SK-N-SH treated with all-trans-retinoic acid at 6 μM for 48 hours (cell line): ENCODE data around the gene B3GAT1.
A peak's percentile ranks its signal among the peaks of the same experiment; 100 is the strongest.

Source experiments
- ATAC-seq: fragments of 200-7000 bp; cut with Tn5 transposase; 3 replicates; pipeline ENCODE4 v1.9.1; 2020; ENCODE audit warnings: mild to moderate bottlenecking, moderate library complexity
- ARNTL ChIP-seq: fragments of 450-650 bp; formaldehyde crosslinking; IDR thresholded peaks from 2 replicates; pipeline ENCODE4 v1.5.0; 2020; ENCODE audit warnings: low read depth, mild to moderate bottlenecking, moderate library complexity, borderline replicate concordance
- CSDC2 ChIP-seq: fragments of 250-450 bp; sonication (Bioruptor Pico); IDR thresholded peaks from 2 replicates; pipeline ENCODE4 v1.5.0; 2020; ENCODE audit warnings: mild to moderate bottlenecking, moderate library complexity
- GLIS3 ChIP-seq: fragments of 250-450 bp; sonication (Bioruptor Pico); IDR thresholded peaks from 2 replicates; pipeline ENCODE4 v1.5.0; 2020; ENCODE audit warnings: mild to moderate bottlenecking, moderate library complexity
- ISL1 ChIP-seq: fragments of 250-450 bp; sonication (Bioruptor Pico); IDR thresholded peaks from 2 replicates; pipeline ENCODE4 v2.1.2; 2022; ENCODE audit warnings: mild to moderate bottlenecking, moderate library complexity
- OSR1 ChIP-seq: fragments of 250-450 bp; sonication (Bioruptor Pico); IDR thresholded peaks from 2 replicates; pipeline ENCODE4 v1.8.0; 2022; ENCODE audit warnings: moderate library complexity, mild to moderate bottlenecking, inconsistent platforms
- RARB ChIP-seq: fragments of 250-450 bp; sonication (Bioruptor Pico); IDR thresholded peaks from 2 replicates; pipeline ENCODE4 v1.8.0; 2021; ENCODE audit warnings: mild to moderate bottlenecking, moderate library complexity
- ZFP3 ChIP-seq: fragments of 250-450 bp; sonication (Bioruptor Pico); IDR thresholded peaks from 2 replicates; pipeline ENCODE4 v1.5.0; 2020; ENCODE audit warnings: mild to moderate bottlenecking, moderate library complexity
- ZFP30 ChIP-seq: fragments of 450-650 bp; formaldehyde crosslinking; IDR thresholded peaks from 2 replicates; pipeline ENCODE4 v1.5.0; 2022; ENCODE audit warnings: mild to moderate bottlenecking, moderate library complexity
- ZNF565 ChIP-seq: fragments of 450-650 bp; formaldehyde crosslinking; conservative IDR thresholded peaks from 2 replicates; pipeline ENCODE4 v1.5.0; 2020; ENCODE audit warnings: low read depth, mild to moderate bottlenecking, moderate library complexity
- ZNF70 ChIP-seq: fragments of 450-650 bp; formaldehyde crosslinking; IDR thresholded peaks from 2 replicates; pipeline ENCODE4 v1.5.0; 2020; ENCODE audit warnings: mild to moderate bottlenecking, moderate library complexity
- TF ChIP-seq, protein P1 (sequence below): fragments of 250-450 bp; sonication (Bioruptor Pico); IDR thresholded peaks from 2 replicates; pipeline ENCODE4 v1.5.0; 2020; ENCODE audit warnings: mild to moderate bottlenecking, moderate library complexity
- TF ChIP-seq, protein P2 (sequence below): fragments of 250-450 bp; sonication (Bioruptor Pico); IDR thresholded peaks from 2 replicates; pipeline ENCODE4 v1.8.0; 2021; ENCODE audit warnings: low read depth, mild to moderate bottlenecking, moderate library complexity, borderline replicate concordance
- TF ChIP-seq, protein P3 (sequence below): fragments of 250-450 bp; sonication (Bioruptor Pico); IDR thresholded peaks from 2 replicates; pipeline ENCODE4 v1.8.0; 2020; ENCODE audit warnings: mild to moderate bottlenecking, moderate library complexity, borderline replicate concordance

B3GAT1 gene, protein sequence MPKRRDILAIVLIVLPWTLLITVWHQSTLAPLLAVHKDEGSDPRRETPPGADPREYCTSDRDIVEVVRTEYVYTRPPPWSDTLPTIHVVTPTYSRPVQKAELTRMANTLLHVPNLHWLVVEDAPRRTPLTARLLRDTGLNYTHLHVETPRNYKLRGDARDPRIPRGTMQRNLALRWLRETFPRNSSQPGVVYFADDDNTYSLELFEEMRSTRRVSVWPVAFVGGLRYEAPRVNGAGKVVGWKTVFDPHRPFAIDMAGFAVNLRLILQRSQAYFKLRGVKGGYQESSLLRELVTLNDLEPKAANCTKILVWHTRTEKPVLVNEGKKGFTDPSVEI

DNA sequence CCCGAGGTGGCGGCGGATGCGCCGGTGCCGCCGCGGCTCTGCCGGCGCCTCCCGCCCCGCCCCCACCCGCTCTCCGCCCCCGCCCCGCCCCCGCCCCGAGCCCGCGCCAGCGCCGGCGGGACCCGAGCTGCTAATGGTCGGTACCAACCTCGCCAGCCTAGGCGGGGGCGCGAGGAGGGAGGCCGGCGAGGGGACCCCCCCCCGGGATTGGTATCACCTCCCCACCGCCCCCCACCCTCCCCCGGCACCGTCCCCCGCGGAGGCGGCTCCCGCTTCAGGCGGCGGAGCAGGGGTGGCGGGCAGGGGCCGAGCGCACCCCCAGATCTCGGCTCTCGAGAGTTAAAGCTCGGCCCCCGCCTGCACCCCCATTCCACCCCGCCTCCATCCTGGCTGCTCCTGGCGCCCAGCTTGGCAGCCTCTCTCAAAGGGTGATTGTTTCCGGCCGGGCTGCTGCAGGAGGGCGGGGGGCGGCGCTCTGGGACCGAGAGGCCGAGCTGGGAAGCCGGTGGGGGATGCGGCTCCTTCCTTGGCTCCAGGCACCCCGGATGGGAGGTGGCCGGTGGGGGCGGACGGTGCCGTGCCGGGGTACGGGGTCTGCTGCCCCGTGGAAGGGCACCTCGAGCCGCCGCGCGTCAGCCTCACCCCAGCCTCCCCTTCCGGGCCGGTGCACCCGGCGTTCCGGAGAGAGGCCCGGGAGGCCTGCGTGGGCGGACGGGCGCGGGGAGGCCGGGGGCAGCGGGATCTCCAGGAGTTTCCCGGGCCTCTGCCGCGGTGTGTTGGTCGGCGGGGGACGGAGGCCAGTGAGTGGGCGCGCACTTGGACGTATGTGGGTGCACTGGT is at the start of gene B3GAT1:
Gene B3GAT1, minus strand, starts transcription at position 40 of the 840 bp plus-strand sequence. CDS start 24,583 bp downstream, outside the sequence.
- ATAC-seq = no peak; the same call in 2 of the 3 replicates
- TF ChIP-seq, protein P1, sequence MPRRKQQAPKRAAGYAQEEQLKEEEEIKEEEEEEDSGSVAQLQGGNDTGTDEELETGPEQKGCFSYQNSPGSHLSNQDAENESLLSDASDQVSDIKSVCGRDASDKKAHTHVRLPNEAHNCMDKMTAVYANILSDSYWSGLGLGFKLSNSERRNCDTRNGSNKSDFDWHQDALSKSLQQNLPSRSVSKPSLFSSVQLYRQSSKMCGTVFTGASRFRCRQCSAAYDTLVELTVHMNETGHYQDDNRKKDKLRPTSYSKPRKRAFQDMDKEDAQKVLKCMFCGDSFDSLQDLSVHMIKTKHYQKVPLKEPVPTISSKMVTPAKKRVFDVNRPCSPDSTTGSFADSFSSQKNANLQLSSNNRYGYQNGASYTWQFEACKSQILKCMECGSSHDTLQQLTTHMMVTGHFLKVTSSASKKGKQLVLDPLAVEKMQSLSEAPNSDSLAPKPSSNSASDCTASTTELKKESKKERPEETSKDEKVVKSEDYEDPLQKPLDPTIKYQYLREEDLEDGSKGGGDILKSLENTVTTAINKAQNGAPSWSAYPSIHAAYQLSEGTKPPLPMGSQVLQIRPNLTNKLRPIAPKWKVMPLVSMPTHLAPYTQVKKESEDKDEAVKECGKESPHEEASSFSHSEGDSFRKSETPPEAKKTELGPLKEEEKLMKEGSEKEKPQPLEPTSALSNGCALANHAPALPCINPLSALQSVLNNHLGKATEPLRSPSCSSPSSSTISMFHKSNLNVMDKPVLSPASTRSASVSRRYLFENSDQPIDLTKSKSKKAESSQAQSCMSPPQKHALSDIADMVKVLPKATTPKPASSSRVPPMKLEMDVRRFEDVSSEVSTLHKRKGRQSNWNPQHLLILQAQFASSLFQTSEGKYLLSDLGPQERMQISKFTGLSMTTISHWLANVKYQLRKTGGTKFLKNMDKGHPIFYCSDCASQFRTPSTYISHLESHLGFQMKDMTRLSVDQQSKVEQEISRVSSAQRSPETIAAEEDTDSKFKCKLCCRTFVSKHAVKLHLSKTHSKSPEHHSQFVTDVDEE = no peak
- TF ChIP-seq OSR1 (CRISPR knock-in tag) (no peak), ZFP3 (0 out of 2 replicates have a peak, but pooled peaks have one; percentile 59)

DNA sequence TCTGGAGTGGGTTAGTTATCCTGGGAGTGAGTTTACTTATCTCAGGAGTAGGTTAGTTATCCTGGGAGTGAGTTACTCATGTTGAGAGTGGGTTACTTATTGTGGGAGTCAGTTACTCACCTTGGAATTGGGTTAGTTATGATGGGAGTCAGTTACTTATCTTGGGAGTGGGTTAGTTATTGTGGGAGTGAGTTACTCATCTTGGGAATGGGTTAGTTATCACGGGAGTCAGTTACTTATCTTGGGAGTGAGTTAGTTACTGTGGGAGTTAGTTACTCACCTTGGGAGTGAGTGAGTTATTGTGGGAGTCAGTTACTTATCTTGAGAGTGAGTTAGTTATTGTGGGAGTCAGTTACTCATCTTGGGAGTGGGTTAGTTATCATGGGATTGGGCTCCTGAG is 49.6 kb upstream of the B3GAT1 start:
- TF ChIP-seq, protein P2, sequence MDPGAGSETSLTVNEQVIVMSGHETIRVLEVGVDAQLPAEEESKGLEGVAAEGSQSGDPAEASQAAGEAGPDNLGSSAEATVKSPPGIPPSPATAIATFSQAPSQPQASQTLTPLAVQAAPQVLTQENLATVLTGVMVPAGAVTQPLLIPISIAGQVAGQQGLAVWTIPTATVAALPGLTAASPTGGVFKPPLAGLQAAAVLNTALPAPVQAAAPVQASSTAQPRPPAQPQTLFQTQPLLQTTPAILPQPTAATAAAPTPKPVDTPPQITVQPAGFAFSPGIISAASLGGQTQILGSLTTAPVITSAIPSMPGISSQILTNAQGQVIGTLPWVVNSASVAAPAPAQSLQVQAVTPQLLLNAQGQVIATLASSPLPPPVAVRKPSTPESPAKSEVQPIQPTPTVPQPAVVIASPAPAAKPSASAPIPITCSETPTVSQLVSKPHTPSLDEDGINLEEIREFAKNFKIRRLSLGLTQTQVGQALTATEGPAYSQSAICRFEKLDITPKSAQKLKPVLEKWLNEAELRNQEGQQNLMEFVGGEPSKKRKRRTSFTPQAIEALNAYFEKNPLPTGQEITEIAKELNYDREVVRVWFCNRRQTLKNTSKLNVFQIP (CRISPR knock-in tag) = no peak
- no peak for ATAC-seq

DNA sequence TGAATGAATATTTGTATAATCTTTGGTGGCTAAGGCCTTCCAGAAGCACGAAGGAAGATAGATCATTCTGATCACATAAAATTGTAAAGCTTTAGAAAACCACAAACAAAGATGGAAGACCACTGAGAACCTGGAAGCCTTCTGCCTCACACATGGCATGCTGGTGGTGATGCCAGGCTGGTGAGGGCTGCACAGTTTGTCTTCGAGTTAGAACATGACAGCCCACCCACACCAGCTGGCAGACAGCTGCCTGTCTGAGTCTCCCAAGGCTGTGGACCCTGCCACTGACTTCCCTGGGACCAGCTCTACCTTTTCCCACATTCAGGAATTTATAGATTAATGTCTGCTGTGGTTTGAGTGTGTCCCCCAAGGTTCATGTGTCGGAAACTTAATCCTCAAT is 48.8 kb upstream of the B3GAT1 start:
- TF ChIP-seq, protein P3, sequence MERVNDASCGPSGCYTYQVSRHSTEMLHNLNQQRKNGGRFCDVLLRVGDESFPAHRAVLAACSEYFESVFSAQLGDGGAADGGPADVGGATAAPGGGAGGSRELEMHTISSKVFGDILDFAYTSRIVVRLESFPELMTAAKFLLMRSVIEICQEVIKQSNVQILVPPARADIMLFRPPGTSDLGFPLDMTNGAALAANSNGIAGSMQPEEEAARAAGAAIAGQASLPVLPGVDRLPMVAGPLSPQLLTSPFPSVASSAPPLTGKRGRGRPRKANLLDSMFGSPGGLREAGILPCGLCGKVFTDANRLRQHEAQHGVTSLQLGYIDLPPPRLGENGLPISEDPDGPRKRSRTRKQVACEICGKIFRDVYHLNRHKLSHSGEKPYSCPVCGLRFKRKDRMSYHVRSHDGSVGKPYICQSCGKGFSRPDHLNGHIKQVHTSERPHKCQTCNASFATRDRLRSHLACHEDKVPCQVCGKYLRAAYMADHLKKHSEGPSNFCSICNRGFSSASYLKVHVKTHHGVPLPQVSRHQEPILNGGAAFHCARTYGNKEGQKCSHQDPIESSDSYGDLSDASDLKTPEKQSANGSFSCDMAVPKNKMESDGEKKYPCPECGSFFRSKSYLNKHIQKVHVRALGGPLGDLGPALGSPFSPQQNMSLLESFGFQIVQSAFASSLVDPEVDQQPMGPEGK = no peak
- TF ChIP-seq RARB (CRISPR knock-in tag) (no peak), ZNF70 (CRISPR knock-in tag) (no peak), ARNTL (no peak)
- TF ChIP-seq, protein P1 = no peak
- no peak for ATAC-seq

DNA sequence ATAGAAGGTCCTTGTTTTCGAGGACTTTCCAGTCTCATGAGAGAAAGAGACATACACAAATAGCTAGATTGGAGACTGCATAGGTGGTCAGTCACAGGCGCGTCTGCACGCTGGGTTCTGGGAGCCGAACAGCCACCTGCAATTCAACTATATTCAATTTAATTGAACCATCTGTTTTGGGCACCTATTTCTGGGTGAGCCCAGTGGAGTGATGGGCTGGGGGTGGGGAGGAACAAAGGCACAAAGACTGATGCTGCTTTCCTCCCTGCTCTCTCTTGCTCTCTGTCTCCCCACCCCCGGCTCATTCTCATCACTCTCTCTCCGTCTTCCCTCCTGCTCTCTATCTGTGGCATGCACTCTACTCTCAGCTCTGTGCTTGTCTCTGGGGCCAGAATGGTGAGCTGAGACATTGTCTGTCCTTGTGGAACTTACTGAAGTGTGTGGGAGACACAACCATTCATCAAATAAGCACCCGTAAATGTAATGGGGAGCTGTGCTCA is 48.1 kb upstream of the B3GAT1 start:
- no peak for ATAC-seq
- TF ChIP-seq ARNTL = no peak
- no peak for TF ChIP-seq RARB (CRISPR knock-in tag)
- no peak for TF ChIP-seq ZFP3
- no peak for TF ChIP-seq OSR1 (CRISPR knock-in tag)
- no peak for TF ChIP-seq ZNF70 (CRISPR knock-in tag)
- TF ChIP-seq GLIS3 (CRISPR knock-in tag) = no peak
- TF ChIP-seq CSDC2 (CRISPR knock-in tag) = no peak
- TF ChIP-seq ZNF565 (CRISPR knock-in tag) = no peak
- no peak for TF ChIP-seq ZFP30 (CRISPR knock-in tag)
- TF ChIP-seq ISL1 (CRISPR knock-in tag) = no peak
